GM19239 (cell line): Measurements from ENCODE around the gene IWS1.
"Not testable (repeated sequence)": the region's sequence is repeated elsewhere in the genome, so short reads cannot be mapped to it uniquely, and the experiment has no call there.

Experiments used
- DNase-seq: peaks from one replicate; pipeline ENCODE4 v3.0.0; 2011; ENCODE audit warnings: low spot score; ENCODE audit not compliant: insufficient read length
- FAIRE-seq: peaks from 2 replicates; lab custom pipeline; 2011; peaks lifted over from hg19 to GRCh38; lab: Jason Lieb, UNC

IWS1 gene

GRCh38 chr2:127530245-127531140 lies 4.2 kb upstream of the IWS1 start:
- DNase-seq (no peak), FAIRE-seq (no peak)

DNA sequence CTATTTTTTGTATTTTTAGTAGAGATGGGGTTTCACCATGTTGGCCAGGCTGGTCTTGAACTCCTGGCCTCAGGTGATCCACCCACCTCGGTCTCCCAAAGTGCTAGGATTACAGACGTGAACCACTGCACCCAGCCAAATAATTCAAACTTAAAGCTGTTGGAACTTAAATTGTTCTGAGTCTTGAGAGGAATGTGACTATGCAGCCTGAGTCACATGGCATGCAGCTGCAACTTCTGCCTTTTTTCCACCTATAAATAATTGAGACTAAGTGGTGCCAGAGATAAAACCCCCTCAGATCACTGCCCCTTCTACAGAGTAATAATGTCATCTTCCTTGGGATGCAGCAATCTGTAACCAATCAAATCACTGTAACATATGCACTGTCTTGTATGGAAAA lies 3.1 kb upstream of the IWS1 start:
- DNase-seq, FAIRE-seq: not testable (repeated sequence)

- DNase-seq (no peak), FAIRE-seq (no peak)
Measured at GRCh38 chr2:127528487-127528886, 2.2 kb upstream of the IWS1 start.

DNA sequence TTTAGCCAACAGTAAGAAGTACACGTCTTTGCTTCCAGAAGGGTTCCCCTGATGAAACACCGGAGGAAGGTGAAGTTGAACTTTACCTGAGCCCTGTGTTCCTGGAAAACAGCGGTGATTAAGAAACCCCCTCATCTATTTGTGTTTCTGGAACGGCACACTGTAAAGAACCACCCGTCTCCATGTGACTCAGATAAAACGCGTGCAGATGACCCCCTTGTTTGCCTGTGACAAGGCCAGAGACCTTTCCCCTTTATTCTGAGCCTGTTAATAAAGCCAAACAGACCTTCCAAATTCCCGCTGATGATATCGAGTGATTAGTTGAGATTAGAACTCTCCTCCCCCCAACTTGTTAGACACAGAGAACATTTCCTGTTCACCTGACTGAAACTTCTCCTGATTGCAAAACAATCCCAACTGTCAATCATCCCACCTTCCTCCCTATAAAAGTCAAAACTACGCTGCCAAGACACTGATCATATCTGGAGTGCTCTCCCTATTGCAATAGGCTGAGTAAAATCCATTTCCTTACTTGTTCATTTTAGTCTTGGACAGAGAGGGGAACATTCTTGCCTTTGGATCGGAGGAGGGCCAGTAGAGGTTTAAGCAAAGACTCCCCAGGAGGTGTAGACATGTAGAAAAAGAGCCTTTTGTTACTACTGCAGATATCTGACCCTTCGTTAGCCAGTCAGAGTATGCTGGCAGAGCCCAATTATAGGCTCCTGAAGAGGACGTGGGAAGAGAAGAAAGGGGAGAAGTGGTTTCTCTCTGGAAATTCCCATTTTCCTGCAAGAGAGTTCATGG lies 914 bp upstream of the IWS1 start:
- DNase-seq (no peak), FAIRE-seq (no peak)

- no peak for DNase-seq
- no peak for FAIRE-seq
Measured at GRCh38 chr2:127525691-127526131, 578 bp downstream of the IWS1 start.

DNA sequence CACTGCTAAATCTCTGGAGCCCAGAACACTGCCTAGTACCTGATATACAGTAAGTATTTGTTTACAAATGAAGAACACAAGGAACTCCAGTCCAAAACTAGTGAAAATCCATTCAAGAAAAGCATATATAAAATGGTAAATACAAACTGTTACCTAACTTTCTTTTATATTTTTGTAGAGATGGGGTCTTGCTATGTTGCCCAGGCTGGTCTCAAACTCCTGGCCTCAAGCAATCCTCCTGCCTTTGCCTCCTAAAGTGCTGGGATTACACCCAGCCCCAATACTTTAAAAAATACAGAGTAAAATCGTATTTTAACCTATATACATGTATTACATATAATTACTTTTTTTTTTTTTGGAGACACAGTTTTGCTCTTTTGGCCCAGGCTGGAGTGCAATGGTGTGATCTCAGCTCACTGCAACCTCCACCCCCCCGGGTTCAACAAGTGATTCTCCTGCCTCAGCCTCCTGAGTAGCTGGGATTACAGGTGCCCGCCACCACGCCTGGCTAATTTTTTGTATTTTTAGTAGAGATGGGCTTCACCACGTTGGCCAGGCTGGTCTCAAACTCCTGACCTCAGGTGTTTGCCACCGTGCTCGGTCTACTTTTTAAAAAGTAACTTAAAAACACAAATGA lies 2.0 kb downstream of the IWS1 start:
- not testable (repeated sequence) for DNase-seq, FAIRE-seq

DNA sequence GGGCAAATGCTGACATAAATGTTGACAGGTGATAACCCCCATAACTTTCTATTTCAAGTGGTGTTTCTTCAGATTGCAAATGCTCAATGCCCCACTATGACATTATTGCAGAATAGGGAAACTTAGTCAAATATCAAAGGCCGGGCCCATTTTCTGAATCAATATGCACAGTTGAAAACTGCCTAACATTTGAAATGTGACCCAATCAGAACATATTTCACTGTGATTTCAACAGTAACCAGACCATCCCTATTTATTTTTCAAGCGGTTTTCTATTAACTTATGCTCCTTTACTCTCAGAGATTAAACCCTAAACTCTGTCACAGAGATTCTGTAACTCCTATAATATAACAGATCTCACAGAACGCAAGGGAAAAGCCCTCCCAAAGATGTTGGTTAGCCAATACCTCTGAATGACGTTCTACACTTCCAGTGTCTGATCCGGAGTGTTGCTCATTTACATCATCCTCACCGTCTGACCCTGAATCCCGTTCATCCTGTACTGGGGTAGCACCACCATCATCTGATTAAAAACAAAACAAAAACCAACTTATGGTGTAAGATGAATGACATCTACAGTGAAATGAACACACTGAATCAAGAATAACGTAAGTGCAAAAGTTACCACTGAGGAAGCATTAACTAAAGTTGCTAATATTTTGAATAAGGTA lies 2.9 kb downstream of the IWS1 start:
- FAIRE-seq = no peak
- DNase-seq = no peak

GRCh38 chr2:127520424-127520823 lies 5.9 kb downstream of the IWS1 start:
- DNase-seq (no peak), FAIRE-seq (no peak)

DNA sequence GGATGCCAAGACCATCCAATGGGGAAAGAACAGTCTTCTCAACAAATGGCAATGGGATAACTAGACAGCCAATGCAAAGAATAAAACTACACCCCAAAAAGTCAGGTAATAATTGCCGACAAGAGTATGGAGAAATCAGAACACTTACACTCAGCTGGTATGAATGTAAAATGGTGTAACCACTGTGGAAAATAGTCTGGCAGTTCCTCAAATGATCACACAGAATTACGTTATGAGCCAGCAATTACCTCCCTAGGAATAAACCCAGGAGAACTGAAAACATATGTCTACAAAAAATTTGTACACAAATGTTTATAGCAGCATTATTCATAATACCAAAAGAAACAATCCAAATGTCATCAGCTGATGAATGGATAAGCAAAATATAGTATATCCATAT lies 8.8 kb downstream of the IWS1 start:
- DNase-seq (no peak), FAIRE-seq (no peak)

GRCh38 chr2:127516041-127516762 lies 10.1 kb downstream of the IWS1 start:
- DNase-seq (no peak), FAIRE-seq (no peak)

- no peak for FAIRE-seq
- no peak for DNase-seq
Measured at GRCh38 chr2:127515383-127515915, 10.8 kb downstream of the IWS1 start.

GRCh38 chr2:127514485-127514884 lies 11.8 kb downstream of the IWS1 start:
- DNase-seq (no peak), FAIRE-seq (no peak)

DNA sequence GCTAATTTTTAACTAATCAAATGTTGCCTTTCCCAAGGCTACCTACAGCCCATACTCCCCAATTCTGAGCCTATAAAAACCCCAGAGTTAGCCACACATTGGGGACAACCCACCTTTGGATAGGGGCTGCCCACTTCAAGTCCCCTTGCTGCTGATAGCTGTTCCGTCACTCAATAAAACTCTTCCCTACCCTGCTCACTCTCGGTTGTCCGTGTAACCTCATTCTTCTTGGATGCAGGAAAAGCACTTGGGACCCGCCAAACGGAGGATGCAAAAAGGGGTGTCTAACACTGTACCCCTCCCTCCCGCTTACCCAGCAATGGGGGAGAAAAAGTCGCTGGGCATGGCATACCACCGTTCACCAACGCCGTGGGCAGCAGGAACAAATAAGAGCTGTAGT lies 12.2 kb downstream of the IWS1 start:
- FAIRE-seq (no peak), DNase-seq (no peak)

DNA sequence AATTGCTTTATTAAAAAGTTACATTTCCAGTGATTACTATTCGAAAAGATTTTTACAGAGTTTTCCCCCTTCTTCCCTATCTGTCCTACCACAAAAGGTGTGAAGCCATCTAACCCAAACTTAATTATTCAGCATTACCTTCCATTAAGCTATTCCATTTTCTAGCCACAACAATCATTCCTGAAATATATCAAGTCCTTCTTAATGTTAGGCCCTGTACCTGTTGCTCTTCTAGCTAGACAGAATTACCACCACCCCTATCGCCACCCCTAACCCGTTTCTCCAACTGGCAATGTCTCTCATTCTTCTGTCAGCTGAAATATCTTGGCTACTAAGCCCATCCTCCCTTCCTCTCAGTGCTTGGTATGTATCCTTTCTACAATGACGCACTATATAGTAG lies 13.9 kb downstream of the IWS1 start:
- FAIRE-seq = no peak
- DNase-seq = no peak

GRCh38 chr2:127511917-127512316 lies 14.4 kb downstream of the IWS1 start:
- DNase-seq (no peak), FAIRE-seq (no peak)

DNA sequence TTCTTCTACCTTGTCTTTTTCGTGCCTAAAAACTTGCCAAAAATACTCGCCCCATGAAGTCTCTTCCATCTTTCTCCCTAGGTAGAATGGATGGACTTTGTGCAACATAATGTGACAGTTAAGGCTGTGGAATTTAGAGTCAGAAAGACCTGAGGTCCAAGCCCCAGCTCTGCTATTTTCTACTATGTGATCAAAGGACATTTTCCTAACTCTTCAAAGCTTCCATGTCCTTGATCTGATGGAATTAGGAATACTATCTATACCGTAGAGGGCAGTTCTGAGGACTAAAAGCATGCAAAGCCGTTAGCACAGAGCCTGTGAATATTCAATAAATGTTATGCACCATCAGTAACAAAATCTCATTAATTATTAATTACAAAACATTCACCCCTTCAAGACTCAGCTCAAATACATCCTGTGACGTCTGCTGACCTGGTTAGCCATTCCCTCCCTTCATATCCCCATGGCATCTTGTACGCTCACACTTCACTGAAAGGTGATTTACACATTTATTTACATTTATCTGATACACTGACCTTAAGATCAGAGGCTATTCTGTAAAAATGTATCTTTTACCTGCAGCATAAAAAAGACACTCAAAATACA lies 15.1 kb downstream of the IWS1 start:
- DNase-seq = no peak
- no peak for FAIRE-seq

GRCh38 chr2:127510073-127510472 lies 16.2 kb downstream of the IWS1 start:
- DNase-seq (no peak), FAIRE-seq (no peak)

- FAIRE-seq = peak; percentile 23
- DNase-seq = no peak
Measured at GRCh38 chr2:127508631-127509034, 17.7 kb downstream of the IWS1 start.
